ENCODE measurements around the gene DPYSL5. TPM values are rescaled to one million over a fixed set of nuclear protein-coding genes. Genes with fewer than 3 reads are reported as not detected.

The DPYSL5 gene
- total and polyA plus RNA-seq, 10 of the 15 experiments (the other 5 are each of a cell fraction or from before 2014, with no cell fraction given): not detected

DNA sequence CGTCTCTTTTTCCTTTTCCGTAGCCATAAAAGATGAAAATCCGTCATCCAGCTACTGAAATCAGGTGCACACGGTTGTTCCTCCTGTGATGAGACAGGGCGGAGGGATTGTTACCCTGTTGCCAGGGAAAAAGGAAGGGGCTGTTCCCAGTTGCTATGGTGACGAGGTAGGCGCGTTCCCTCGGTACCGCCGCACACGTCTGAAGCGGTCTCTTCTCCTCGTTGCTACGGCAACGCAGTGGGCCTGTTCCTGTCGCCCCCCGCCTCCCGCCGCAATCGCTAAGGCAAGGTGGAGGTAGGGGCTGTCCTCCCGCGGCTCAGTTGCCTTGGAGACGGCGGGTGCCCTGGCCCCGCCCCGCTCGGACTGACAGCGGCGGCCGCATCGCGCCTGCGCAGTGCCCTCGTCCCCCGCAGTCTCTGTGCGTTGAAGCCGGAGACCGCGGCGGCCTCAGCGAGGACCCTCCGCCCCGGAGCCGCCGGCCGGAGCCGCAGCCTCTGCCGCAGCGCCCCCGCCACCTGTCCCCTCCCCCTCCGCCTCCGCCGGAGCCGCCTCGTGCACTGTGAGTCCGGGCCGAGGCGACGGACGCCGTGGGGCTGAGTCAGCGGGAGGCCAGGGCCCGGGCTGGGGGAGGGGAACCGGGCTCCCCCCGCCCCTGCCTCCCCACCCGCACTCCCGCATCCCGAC lies 122.5 kb downstream of the DPYSL5 start, which contains the start of gene MAPRE3 (continued):
- TF ChIP-seq, protein P1, sequence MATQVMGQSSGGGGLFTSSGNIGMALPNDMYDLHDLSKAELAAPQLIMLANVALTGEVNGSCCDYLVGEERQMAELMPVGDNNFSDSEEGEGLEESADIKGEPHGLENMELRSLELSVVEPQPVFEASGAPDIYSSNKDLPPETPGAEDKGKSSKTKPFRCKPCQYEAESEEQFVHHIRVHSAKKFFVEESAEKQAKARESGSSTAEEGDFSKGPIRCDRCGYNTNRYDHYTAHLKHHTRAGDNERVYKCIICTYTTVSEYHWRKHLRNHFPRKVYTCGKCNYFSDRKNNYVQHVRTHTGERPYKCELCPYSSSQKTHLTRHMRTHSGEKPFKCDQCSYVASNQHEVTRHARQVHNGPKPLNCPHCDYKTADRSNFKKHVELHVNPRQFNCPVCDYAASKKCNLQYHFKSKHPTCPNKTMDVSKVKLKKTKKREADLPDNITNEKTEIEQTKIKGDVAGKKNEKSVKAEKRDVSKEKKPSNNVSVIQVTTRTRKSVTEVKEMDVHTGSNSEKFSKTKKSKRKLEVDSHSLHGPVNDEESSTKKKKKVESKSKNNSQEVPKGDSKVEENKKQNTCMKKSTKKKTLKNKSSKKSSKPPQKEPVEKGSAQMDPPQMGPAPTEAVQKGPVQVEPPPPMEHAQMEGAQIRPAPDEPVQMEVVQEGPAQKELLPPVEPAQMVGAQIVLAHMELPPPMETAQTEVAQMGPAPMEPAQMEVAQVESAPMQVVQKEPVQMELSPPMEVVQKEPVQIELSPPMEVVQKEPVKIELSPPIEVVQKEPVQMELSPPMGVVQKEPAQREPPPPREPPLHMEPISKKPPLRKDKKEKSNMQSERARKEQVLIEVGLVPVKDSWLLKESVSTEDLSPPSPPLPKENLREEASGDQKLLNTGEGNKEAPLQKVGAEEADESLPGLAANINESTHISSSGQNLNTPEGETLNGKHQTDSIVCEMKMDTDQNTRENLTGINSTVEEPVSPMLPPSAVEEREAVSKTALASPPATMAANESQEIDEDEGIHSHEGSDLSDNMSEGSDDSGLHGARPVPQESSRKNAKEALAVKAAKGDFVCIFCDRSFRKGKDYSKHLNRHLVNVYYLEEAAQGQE (IDR thresholded peaks at IDR 0.05; ENCODE audit: low read depth, low read length): no peak
- TF ChIP-seq, protein P2, sequence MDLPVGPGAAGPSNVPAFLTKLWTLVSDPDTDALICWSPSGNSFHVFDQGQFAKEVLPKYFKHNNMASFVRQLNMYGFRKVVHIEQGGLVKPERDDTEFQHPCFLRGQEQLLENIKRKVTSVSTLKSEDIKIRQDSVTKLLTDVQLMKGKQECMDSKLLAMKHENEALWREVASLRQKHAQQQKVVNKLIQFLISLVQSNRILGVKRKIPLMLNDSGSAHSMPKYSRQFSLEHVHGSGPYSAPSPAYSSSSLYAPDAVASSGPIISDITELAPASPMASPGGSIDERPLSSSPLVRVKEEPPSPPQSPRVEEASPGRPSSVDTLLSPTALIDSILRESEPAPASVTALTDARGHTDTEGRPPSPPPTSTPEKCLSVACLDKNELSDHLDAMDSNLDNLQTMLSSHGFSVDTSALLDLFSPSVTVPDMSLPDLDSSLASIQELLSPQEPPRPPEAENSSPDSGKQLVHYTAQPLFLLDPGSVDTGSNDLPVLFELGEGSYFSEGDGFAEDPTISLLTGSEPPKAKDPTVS (IDR thresholded peaks at IDR 0.05; ENCODE audit: low read depth, low read length): no peak
- TF ChIP-seq GATAD2B (conservative IDR thresholded peaks at IDR 0.05; ENCODE audit: low read depth) (no peak), SRF (IDR thresholded peaks at IDR 0.05; ENCODE audit: low read depth in 2 of 2, low read length in 2 of 2) (no peak), CHD2 (IDR thresholded peaks at IDR 0.05; ENCODE audit: borderline replicate concordance, low read depth, low read length) (no peak), TAF1 (IDR thresholded peaks at IDR 0.05; ENCODE audit: borderline replicate concordance, low read depth, low read length) (no peak), ZNF207 (IDR thresholded peaks at IDR 0.05; ENCODE audit: borderline replicate concordance) (0 out of 2 replicates have a peak, but pooled peaks have one; percentile 56), NFIC (IDR thresholded peaks at IDR 0.05; ENCODE audit: low read depth, low read length) (no peak)
- TF ChIP-seq, protein P3, sequence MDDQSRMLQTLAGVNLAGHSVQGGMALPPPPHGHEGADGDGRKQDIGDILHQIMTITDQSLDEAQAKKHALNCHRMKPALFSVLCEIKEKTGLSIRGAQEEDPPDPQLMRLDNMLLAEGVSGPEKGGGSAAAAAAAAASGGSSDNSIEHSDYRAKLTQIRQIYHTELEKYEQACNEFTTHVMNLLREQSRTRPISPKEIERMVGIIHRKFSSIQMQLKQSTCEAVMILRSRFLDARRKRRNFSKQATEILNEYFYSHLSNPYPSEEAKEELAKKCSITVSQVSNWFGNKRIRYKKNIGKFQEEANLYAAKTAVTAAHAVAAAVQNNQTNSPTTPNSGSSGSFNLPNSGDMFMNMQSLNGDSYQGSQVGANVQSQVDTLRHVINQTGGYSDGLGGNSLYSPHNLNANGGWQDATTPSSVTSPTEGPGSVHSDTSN (IDR thresholded peaks at IDR 0.05; ENCODE audit: insufficient replicate concordance, low read depth, low read length): peak; percentile 72

All from GM12878 (cell line).